Mesodermal cell (in vitro differentiated cells): Measurements from ENCODE around the gene HIPK4.
"Not testable (repeated sequence)": the region's sequence is repeated elsewhere in the genome, so short reads cannot be mapped to it uniquely, and the experiment has no call there.

Source experiments
- H3K27ac ChIP-seq: 2 replicates; pipeline ENCODE4 v1.7.0; 2013; ENCODE audit warnings: mild to moderate bottlenecking, low read depth, low read length, moderate library complexity; ENCODE audit not compliant: severe bottlenecking
- H3K36me3 ChIP-seq: 2 replicates; pipeline ENCODE4 v1.7.1; 2013; ENCODE audit warnings: mild to moderate bottlenecking, low read length, moderate library complexity; ENCODE audit not compliant: control insufficient read depth, insufficient read depth
- H3K4me1 ChIP-seq: one replicate; pipeline ENCODE4 v1.7.1; 2013; ENCODE audit warnings: mild to moderate bottlenecking, low read length; ENCODE audit not compliant: insufficient read depth, control insufficient read depth, poor library complexity, severe bottlenecking
- H3K4me3 ChIP-seq: 2 replicates; pipeline ENCODE4 v1.7.0; 2013; ENCODE audit warnings: low read length, control low read depth, mild to moderate bottlenecking; ENCODE audit not compliant: insufficient read depth, poor library complexity, severe bottlenecking; ENCODE audit errors: extremely low read depth
- H3K9me3 ChIP-seq: 2 replicates; pipeline ENCODE4 v1.7.1; 2013; ENCODE audit warnings: mild to moderate bottlenecking, low read length, moderate library complexity; ENCODE audit not compliant: control insufficient read depth
- WGBS, 2 experiments: methylation state at CpG; one replicate each; pipeline ENCODE4 v1.1.5; 2013; ENCODE audit warnings: missing lambda C conversion rate in 2 of 2; ENCODE audit not compliant: insufficient coverage in 2 of 2; 5-methylcytosine and 5-hydroxymethylcytosine counted together

Gene HIPK4

DNA sequence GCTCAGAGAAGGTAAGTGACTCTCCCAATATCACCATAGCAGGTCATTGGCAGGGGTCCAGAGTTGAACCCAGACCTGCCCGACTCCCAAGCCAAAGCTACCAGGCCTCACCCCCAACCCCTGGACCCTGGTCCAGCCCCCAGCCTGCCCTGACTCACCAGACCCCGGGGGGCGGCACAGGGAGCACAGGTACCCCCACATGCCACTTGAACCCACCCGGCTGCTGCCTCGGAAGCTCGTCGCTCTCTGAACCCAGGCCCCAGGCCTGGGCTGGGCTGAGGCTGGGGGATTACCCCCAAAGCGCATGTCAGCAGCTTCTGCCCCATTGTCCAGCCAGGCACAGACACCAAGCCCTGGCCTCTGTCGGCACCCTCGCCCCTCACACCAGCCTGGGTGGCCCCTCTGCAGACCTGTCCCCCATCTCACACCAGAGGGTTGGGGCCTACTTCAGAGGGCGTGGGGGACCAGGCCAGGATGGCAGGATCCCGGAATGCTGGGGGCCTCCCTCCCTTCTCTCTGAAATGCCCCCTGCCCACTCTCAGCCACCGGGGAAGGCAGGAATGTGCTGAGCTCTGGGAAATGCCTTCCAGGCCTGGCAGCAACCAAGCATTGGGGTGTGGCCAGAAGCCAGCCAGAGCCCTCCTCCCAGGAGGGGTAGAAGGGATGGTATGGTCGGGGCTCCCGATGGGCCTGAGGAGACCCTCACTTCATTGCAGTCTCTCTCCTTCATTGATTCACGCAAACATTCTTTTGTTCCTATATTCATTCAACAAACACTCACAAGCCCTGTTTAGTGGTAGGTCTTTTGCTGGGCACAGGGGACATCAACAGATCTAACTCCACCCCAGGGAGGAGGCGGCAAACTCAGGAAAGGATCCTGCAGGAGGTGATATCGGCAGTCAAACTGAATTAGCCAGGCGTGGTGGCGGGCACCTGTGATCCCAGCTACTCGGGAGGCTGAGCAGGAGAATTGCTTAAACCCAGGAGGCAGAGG lies 24.9 kb upstream of the HIPK4 start:
- Histone ChIP-seq H3K27ac (no peak overlapping the region), H3K4me3 (no peak overlapping the region), H3K36me3 (no peaks in the 10 kb centered on the region), H3K4me1 (peaks cover 26% of the 10 kb centered on the region), H3K9me3 (no peaks in the 10 kb centered on the region)
- WGBS, 2 experiments = 86 to 93% methylated on average over 15 to 17 of the region's 21 CpGs

DNA sequence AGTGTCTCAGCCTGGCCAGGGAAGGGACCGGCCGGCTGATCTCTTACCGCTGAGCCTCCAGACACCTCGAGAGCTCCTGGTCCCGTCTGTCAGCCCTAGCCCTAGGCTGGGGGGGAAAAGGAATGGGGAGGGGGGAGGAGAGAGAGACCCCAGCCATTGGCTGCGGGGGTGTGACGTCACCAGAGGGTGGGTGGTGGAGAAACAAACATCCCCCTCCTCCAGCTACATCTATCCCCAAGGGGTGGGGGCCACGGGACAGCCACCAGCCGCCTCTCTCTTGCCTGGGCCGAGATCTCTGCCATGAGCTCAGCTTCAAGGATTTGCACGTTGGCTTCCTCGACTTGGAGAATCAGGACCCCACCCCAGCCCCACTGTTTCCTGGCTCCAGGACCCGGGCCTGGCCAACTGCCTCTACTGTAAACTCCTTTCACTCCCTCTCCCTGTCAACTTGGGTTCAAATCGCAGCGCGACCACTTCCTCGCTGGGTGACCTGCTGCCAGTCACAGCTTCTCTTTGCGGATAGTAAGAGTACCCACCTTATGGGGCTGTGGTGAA lies 23.4 kb upstream of the HIPK4 start, which contains the start of gene PRX:
Gene PRX (minus strand): TSS at position 88 of the 555 bp plus-strand sequence. CDS start 5,446 bp downstream, outside the sequence.
- Histone ChIP-seq H3K27ac (peak within 1 kb of the TSS; percentile 0), H3K36me3 (no peaks in the 10 kb centered on the region), H3K9me3 (no peaks in the 10 kb centered on the region), H3K4me1 (peaks cover 26% of the 10 kb centered on the region), H3K4me3 (no peak within 1 kb of the TSS)
- 22 to 23% methylated on average over 6 to 11 of the region's 18 CpGs for WGBS, 2 experiments

DNA sequence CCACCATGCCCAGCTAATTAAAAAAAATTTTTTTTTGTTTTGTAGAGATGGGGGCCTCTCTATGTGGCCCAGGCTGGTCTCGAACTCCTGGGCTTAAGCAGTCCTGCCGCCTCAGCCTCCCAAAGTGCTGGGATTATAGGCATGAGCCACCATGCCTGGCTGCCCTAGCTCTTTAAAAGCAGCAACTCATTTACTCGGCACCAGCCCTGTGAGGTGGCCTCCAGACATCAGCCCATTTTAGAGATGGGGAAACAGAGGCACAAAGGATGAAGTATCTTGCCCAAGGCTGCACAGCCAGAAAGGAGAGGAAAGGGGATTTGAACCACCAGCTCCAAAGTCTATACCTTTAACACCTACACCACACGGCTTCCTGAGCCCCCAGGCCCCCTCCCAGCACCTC lies 22.9 kb upstream of the HIPK4 start:
- Histone ChIP-seq H3K36me3 (no peaks in the 10 kb centered on the region), H3K27ac (no peak overlapping the region), H3K4me3 (no peak overlapping the region), H3K9me3 (no peaks in the 10 kb centered on the region), H3K4me1 (peaks cover 25% of the 10 kb centered on the region)
- 87 to 94% methylated on average over 3 to 4 of the region's 4 CpGs for WGBS, 2 experiments

DNA sequence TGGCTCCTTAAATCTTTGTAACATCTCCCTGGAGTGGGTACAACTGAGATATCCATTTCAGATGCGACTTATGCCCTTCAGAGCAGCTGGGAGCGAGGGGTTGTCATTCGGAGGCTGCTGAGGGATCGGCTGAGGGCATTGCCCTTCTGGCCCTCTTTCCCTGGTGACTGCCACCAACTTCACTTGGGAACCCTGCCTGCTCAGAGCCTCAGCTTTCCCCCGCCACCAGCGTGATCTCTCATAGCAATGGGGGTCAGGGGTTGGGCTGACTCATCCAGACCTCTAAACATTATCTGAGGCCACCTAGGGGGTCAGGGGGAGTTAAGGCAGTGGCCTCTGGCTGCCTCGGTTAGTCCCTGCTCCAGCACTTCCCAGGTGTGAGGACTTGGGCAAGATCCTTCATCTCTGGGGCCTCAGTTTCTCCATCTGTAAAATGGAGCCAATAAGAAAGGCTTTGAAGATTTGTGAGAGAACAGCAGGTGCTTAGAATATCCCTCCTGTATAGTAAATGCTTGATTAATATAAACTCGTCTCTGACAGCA lies 22.0 kb upstream of the HIPK4 start:
- 83 to 93% methylated on average over 5 to 7 of the region's 8 CpGs for WGBS, 2 experiments
- no peak overlapping the region for H3K4me3 ChIP-seq
- peaks cover 17% of the 10 kb centered on the region for H3K4me1 ChIP-seq
- no peaks in the 10 kb centered on the region for H3K36me3 ChIP-seq
- no peaks in the 10 kb centered on the region for H3K9me3 ChIP-seq
- no peak overlapping the region for H3K27ac ChIP-seq

DNA sequence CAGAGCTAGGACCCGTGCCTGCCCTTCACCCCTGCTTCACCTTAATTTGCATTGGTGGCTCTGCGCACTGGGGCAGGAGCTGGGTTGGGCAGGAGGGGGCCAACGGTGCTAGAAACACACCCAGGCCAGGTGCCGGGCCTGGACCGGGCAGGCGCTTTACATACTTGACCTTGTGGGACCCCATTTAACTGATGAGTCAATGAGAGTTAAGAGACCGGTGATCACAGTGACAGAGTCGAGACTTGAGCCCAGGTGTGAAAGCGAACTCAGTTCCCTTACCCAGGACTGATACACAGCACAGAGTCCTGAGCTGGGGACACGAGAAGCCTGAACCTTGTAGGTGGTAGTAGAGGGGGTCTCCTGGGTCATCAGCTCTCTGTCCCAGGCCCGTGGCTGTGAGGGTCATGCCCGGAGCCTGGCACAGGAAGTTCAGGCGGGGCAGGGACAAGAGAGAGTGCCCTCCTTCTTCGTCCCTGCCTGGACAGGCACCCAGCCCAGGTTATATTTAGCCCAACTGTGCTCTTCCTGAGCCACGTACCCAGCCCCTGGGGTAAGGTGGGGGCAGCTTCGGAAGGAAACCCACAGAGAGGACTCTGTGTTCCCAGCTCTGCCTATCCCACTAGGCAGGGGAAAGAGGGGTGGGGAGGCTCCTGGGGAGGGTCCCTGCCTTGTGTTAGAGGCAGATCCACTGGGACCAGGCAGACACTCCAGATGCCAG lies 21.3 kb upstream of the HIPK4 start:
- no peaks in the 10 kb centered on the region for H3K36me3 ChIP-seq
- no peak overlapping the region for H3K4me3 ChIP-seq
- no peak overlapping the region for H3K27ac ChIP-seq
- H3K9me3 ChIP-seq = no peaks in the 10 kb centered on the region
- WGBS, 2 experiments = 84 to 89% methylated on average over 15 to 16 of the region's 16 CpGs
- H3K4me1 ChIP-seq = peaks cover 15% of the 10 kb centered on the region

DNA sequence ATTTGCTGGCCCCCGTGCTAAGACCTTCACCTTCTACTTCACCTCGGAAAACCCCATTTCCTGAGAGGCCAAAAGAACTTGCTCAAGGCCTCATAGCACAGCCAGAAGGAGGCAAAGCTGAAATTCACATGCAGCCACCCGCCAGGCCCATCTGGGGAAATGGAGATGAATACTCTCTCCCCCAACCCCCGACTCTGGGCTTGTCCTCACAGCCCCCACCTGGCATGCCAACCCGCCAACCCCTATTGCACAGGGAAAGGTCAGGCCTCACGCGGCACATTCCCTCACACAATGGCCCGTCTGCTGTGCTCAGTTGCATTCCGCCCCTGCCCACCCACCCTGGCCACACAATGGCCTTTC lies 20.0 kb upstream of the HIPK4 start:
- 65 to 71% methylated on average over 6 of the region's 9 CpGs for WGBS, 2 experiments
- no peaks in the 10 kb centered on the region for H3K9me3 ChIP-seq
- no peak overlapping the region for H3K4me3 ChIP-seq
- no peaks in the 10 kb centered on the region for H3K36me3 ChIP-seq
- peaks cover 15% of the 10 kb centered on the region for H3K4me1 ChIP-seq
- no peak overlapping the region for H3K27ac ChIP-seq

- H3K27ac ChIP-seq, H3K36me3 ChIP-seq, H3K4me1 ChIP-seq, H3K9me3 ChIP-seq, H3K4me3 ChIP-seq: not testable (repeated sequence)
- 91 to 93% methylated on average over 3 to 7 of the region's 8 CpGs for WGBS, 2 experiments
Measured at GRCh38 chr19:40408598-40408925, 18.6 kb upstream of the HIPK4 start.

GRCh38 chr19:40407714-40408597 lies 18.0 kb upstream of the HIPK4 start:
- H3K9me3 ChIP-seq = no peaks in the 10 kb centered on the region
- no peak overlapping the region for H3K27ac ChIP-seq
- no peaks in the 10 kb centered on the region for H3K36me3 ChIP-seq
- peaks cover 4% of the 10 kb centered on the region for H3K4me1 ChIP-seq
- 93 to 95% methylated on average over 17 to 22 of the region's 22 CpGs for WGBS, 2 experiments
- no peak overlapping the region for H3K4me3 ChIP-seq

GRCh38 chr19:40403262-40403984 lies 13.4 kb upstream of the HIPK4 start:
- H3K27ac ChIP-seq = peak overlapping the region; percentile 77
- no peaks in the 10 kb centered on the region for H3K36me3 ChIP-seq
- 2 to 6% methylated on average over 14 to 16 of the region's 41 CpGs for WGBS, 2 experiments
- peak overlapping the region; percentile 62 for H3K4me3 ChIP-seq
- H3K9me3 ChIP-seq = no peaks in the 10 kb centered on the region
- H3K4me1 ChIP-seq = no peaks in the 10 kb centered on the region
